ENCODE measurements around the gene NAT8.
"Not testable (repeated sequence)": the region's sequence is repeated elsewhere in the genome, so short reads cannot be mapped to it uniquely, and the experiment has no call there.

NAT8 gene, protein sequence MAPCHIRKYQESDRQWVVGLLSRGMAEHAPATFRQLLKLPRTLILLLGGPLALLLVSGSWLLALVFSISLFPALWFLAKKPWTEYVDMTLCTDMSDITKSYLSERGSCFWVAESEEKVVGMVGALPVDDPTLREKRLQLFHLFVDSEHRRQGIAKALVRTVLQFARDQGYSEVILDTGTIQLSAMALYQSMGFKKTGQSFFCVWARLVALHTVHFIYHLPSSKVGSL

GRCh38 chr2:73642338-73643018 is at the start of gene NAT8:
NAT8 (minus strand) TSS chr2:73642422; CDS start chr2:73641628, 794 bp downstream.
- no peak for DNase-seq (ENCODE audit: low read depth)

- not testable (repeated sequence) for DNase-seq (ENCODE audit: low read depth)
Measured at GRCh38 chr2:73690372-73691088, 48.3 kb upstream of the NAT8 start.

DNA sequence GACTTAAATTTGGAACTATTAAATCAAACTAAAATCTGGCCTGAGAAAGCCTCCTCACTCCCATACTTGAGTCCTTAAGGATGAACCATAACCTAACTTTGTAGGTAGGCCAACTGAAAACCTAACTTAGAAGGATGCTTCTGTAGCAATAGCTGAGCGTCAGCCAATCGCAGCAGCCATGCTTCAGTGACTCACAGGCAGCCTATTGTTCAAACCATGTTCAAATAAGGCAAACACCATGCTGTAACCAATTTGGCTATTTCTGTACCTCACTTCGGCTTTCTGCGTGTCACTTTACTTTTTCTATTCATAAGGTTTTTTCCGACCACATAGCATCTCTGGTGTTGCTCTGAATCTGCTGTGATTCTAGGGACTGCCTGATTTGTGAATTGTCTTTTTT is 46.3 kb upstream of the NAT8 start:
- not testable (repeated sequence) for DNase-seq (ENCODE audit: low read depth)

DNA sequence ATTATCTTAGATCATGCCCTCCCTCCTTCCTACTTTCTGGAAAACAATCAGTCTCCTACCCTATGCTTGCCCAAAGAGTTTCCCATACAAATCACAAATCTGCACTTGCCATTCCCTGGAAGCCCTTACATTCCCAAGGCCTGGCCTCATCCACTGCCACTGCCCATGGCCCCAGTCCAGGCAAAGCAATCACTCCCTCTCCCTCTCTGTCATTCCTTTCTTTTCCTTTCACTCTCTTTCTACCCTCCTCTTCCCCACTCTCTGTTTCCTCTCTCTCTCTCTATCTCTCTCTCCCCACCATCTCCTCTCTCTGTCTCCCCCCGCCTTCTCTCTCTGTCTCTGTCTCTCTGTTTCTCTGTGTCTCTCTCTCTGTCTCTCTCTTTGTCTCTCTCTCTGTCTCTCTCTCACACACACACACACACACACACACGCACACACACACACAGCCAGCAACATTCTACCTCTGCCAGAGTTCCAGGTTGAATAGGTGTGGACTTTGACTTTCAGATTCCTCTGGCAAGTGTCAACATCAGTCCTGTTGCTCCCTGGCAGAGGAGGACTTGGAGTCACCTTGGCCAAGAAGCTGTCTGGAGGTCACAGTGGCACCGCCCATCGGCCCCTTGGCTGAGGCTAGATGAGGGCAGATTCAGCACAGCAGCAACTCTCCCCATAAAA is 43.7 kb upstream of the NAT8 start:
- DNase-seq (ENCODE audit: low read depth): no peak

DNA sequence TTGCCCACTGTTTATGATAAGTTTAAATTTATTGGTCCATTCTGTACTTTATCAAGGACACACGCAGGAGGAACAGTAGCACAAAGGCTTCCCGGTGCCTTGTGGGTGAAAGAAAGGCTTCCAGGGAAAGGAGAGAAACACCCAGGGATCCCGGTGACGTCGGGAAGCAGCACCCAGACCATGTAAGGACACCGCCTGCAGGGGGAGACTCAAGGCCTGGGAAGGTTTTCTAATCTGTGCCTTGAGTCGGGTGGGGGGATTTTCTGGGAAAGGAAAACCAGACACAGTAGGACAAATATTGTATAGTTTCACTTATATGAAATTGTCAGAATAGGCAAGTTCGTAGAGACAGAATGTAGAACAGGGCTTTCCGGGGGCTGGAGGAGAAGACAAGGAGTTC is 42.7 kb upstream of the NAT8 start:
- not testable (repeated sequence) for DNase-seq (ENCODE audit: low read depth)

DNA sequence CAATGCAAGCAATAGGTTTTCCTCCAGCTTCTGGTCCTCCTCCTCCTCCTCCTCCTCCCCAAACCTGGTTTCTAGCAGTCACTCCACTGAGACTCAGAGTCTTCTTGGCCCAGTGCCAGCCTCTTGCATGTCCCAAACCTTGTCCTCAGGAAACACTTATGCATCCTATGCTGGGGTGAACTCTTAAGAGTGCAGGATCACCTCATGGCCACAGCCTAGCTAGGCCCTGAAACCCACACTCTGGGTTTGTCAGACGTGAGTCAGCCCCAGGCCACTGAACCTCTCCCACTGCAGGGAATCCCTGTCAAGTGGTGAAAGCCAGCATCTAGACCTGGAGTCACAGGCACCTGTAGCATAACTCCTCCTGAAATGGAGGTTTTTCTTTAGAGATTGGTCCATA is 42.1 kb upstream of the NAT8 start:
- DNase-seq (ENCODE audit: low read depth): not testable (repeated sequence)

DNA sequence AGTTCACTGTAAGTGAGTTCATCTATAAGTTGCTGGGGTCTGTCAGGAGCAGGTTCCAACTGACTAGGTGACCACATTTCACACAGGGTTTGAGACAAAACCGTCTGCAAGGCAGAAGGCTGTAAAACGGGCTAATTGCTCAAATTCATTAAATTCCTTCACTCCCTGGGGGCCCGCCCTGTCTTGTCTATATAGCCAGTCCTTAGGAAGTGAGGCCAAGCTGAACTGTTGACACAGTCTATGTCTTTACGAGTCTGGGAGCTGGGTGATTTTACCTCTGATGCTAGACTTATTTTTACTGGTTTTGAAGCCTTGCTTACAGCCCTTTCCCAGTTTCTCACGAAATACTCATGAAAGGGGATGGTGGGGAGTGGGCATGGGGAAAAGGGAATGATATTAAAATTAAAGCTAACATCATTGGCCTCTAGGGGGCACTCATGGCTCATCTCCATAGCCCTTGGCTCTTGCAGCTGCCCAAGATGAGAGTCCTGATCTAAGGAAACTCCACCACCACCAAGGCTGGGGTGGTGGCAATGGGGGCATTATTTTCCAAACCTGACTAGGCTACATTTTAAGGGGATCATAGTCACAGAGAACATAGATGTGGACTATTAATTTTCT is 37.8 kb upstream of the NAT8 start:
- not testable (repeated sequence) for DNase-seq (ENCODE audit: low read depth)

- DNase-seq (ENCODE audit: low read depth): not testable (repeated sequence)
Measured at GRCh38 chr2:73679237-73679636, 37.0 kb upstream of the NAT8 start.

DNA sequence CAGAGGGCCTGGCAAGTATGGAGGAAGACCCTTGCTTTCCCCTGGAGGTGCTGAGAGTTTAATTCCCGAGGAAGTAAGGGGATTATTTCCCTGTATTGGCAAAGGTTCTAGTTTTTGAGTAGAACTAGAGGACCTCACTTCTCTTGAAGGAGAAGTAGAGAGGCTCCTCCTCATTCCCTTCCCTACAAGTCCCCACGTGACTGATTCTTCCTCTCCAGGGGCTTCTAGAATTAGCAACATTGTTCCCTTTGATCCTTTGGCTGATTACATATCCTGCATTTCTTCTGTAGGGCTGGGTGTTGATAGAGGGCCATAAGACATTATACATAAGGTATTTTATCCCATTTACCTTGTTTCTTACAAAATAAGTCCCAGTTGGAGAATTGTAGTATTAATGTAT is 35.8 kb upstream of the NAT8 start:
- not testable (repeated sequence) for DNase-seq (ENCODE audit: low read depth)

GRCh38 chr2:73676211-73676610 is 34.0 kb upstream of the NAT8 start:
- not testable (repeated sequence) for DNase-seq (ENCODE audit: low read depth)

DNA sequence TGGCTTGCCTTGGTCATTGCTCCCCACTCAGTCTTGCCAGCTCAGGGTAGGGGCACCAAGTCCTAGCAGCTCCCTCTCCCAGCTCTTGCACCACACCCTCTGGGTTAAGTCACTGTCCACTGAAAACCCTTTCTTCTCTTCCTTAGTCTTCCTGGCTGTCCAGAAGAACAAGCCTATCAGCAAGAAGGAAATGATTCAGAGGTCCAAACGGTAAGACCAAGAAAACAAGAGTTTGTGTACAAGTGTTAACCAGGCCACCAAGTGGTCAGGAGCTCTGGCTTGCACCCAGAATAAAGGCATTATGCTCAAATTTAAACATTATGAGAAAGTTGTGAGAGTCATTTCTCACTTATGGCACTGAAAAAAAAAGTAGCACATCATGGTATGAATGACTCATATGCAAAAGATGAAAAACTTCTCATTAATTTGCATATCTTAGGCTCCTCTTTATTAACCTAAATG is 32.5 kb upstream of the NAT8 start:
- DNase-seq (ENCODE audit: low read depth): not testable (repeated sequence)

- not testable (repeated sequence) for DNase-seq (ENCODE audit: low read depth)
Measured at GRCh38 chr2:73669976-73670375, 27.8 kb upstream of the NAT8 start.

DNA sequence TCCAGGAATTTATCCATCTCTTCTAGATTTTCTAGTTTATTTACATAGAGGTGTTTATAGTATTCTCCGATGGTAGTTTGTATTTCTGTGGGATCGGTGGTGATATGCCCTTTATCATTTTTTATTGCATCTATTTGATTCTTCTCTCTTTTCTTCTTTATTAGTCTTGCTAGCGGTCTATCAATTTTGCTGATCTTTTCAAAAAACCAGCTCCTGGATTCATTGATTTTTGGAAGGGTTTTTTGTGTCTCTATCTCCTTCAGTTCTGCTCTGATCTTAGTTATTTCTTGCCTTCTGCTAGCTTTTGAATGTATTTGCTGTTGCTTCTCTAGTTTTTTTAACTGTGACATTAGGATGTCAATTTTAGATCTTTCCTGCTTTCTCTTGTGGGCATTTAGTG is 25.0 kb upstream of the NAT8 start:
- DNase-seq (ENCODE audit: low read depth): not testable (repeated sequence)

GRCh38 chr2:73654175-73654574 is 12.0 kb upstream of the NAT8 start:
- DNase-seq (ENCODE audit: low read depth): no peak

- DNase-seq (ENCODE audit: low read depth): no peak
Measured at GRCh38 chr2:73652348-73652747, 10.1 kb upstream of the NAT8 start.

- DNase-seq (ENCODE audit: low read depth): no peak
Measured at GRCh38 chr2:73651591-73652230, 9.5 kb upstream of the NAT8 start.

GRCh38 chr2:73647690-73648089 is 5.5 kb upstream of the NAT8 start:
- DNase-seq (ENCODE audit: low read depth): not testable (repeated sequence)

- DNase-seq (ENCODE audit: low read depth): no peak
Measured at GRCh38 chr2:73641767-73642062, 507 bp downstream of the NAT8 start.

DNA sequence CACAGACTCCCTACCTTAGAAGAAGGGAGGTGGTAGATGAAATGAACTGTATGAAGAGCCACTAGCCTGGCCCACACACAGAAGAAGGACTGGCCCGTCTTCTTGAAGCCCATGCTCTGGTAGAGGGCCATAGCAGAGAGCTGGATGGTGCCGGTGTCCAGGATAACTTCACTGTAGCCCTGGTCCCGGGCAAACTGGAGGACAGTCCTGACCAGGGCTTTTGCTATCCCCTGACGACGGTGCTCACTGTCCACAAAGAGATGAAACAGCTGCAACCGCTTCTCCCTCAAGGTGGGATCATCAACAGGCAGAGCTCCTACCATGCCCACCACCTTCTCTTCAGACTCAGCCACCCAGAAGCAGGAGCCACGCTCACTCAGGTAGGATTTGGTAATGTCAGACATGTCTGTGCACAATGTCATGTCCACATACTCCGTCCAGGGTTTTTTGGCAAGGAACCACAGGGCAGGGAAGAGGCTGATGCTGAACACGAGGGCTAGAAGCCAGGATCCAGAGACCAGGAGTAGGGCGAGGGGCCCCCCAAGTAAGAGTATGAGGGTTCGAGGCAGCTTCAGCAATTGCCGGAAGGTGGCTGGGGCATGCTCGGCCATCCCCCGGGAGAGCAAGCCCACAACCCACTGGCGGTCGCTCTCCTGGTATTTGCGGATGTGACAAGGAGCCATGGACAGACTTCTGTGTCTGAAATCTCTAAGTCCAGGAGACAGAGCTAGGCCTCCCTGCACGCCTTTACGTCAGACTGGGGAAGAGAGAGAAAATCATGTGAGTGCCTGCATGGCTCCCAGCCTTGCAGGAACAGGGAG is 1.1 kb downstream of the NAT8 start:
- no peak for DNase-seq (ENCODE audit: low read depth)

DNA sequence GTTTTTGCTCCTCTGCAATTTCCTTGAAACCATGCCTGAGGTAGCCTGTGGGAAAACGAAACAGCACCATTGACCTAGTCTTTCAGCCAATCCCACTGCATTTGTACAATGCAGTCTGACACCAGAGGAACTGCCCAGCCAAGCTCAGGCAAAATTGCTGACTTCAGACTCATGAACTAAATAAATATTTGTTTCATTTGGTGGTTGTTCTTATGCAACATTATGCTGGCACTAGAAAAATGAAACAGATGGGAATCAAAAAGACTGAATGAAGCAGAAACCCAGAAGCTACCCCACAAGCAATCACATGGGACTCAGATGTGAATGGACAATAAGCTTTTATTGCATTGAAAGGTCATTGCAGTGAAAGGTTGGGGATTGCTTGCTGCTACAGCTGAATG is 1.7 kb downstream of the NAT8 start:
- no peak for DNase-seq (ENCODE audit: low read depth)

DNA sequence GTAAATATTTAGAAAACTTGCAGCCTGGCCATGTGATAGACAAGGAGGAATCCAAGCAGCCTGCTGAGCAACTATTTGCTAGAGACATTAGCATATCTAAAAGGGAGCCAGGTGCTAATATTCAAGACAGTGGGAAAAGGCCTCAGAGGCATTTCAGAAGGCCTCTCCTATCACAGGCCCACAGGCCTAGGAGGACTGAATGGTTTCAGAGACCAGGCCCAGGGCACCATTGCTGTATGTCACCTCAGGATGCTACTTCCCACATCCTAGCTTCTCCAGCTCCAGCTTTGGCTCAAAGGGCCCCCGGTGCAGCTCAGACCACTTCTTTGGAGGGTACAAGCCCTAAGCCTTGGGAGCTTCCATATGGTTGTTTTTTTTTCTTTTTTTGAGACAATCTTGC is 3.8 kb downstream of the NAT8 start:
- DNase-seq (ENCODE audit: low read depth): no peak
